NCI-H526 (cell line): ENCODE measurements around the gene PTPN1.

Experiments used
- DNase-seq, 2 experiments: peaks; one replicate each; lab custom pipeline; 2025; lab: John Stamatoyannopoulos, UW

The PTPN1 gene

DNA sequence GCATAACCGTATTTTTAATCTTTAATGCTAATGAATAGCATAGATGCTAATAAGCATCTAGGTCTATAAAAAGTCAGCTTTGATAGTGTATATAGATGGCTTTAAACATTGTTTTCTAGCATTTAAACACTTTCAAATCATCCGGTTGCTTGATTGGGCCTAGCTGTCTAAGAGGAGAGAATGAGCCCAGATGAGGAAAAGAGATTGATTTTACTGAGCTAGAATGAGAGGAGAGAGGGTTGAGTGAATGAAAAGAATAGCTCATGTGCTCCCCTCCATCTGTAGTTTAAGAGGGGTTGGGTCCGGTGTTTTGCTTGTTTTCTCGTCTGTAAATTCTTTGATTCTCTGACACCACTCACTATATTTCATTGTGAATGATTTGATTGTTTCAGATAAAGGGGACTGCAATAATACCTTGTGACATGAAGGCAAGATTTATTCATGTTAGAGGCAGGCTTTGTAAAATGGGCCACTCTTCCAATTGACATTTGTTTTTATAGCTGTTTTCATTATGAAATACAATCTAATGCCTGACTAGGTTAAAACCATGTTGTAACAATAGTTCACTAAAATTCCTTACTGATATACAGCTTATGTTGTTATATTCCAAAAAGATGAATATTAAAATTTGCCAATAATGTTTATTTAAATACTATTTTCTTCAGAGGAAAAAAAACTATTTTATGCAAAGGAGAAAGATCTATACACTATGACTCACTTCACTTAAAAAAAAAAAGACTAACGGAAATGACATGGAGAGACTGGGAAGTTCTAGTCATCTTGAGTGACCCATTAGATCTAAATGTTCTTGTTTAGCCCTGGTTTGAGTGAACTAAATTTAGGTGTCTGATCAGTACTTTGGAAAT, 3.2 kb downstream of the PTPN1 start:
- no peak for DNase-seq

GRCh38 chr20:50514035-50514337, 3.8 kb downstream of the PTPN1 start:
- no peak for DNase-seq

DNA sequence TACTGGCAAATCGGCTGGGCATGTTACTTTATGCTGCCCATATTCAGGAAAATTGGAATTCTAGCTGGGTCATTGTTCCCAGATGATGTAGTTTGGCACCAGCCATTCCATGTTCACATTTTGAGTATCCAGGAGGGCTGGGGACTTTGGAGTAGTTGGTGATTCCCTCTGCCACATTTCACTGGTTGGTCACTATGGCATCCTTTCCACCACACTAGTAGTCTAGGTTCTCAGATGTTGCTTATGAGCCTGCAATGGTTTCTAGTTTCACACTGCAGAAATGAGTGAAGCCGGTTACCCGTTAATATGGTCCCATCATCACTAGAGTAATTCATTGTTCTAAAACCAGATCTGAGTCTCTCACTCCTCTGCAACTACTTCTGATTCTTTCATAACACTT, 4.6 kb downstream of the PTPN1 start:
- no peak for DNase-seq

GRCh38 chr20:50515471-50516106, 5.4 kb downstream of the PTPN1 start:
- no peak for DNase-seq

GRCh38 chr20:50516180-50516934, 6.2 kb downstream of the PTPN1 start:
- DNase-seq = no peak

DNA sequence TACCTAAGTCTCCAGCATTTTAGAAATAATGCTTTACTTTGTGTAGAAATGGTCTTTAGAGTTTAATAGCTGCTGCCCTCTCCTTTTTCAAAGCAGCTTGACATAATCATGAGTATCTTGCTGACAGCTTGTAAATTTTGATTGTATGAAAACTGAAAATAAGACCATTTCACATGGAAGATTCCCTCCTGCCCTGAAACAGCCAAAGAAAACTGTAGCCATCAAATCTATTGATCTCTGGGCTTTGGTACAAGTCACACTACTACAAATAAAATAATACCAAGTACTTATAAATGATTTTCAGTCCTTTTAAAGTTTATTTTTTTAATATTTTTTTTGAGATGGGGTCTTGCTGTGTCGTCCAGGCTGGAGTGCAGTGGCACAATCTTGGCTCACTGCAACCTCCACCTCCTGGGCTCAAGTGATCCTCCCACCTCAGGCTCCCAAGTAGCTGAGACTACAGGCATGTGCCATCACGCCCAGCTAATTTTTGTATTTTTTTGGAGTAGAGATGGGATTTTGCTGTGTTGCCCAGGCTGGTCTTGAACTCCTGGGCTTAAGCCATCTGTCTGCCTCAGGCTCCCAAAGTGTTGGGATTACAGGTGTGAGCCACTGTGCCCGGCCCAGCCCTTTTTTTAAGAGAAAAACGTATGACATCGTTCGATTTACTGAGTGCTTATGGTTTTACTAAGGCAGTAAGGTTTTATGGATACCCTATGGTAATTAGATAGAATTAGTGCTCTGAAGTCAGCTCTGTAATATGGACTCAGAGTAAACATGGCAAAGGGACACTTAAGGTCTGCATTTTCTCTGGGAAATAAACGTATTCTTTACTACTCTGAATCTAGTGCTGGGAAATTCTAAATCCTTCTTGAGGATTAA, 7.0 kb downstream of the PTPN1 start:
- DNase-seq = no peak

GRCh38 chr20:50517817-50518154, 7.6 kb downstream of the PTPN1 start:
- DNase-seq = no peak

GRCh38 chr20:50518270-50518721, 8.1 kb downstream of the PTPN1 start:
- DNase-seq = no peak

- DNase-seq = no peak
These were observed 9.0 kb downstream of the PTPN1 start for GRCh38 chr20:50519036-50519762.

- DNase-seq = no peak
These were observed 10.2 kb downstream of the PTPN1 start for GRCh38 chr20:50520222-50520880.

DNA sequence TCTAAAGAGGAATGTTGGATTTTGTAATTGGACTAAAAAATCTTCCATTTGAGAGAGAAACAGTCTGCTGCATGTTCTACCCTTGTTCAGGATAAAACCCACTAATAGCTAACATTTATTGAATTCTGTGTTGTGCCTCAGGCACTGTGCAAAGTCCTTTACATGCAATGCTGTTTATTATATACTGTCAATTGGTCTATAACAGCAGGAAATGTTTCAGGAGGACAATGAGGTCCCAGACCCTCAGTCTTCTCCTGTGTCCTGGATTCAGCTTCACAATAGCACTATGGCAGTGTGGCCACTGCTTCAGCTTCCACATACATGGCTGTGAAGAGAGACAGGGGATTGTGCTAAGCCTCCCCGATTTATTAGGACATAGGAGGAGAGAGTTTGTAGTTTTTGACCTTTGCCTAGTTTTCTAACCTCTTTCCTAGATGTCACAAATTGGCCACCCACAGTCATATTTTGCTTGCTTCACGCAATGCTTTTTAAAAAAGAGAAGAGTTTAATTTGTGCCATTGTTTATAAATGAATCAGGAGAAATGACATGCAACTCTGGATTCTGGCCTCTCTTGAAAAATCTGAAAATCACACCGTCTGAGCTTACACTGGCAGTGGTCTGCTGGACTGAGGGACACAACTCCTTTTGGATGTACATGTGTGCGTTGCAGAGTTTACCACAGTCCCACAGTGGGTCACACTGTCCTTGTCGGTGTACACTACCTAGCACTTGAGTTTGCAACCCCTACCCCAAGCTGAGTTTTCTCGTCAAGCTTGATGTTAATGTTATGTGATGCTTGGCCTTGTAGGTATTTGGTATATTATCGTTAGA, 11.3 kb downstream of the PTPN1 start:
- DNase-seq = no peak

GRCh38 chr20:50522053-50522674, 12.0 kb downstream of the PTPN1 start:
- no peak for DNase-seq

DNA sequence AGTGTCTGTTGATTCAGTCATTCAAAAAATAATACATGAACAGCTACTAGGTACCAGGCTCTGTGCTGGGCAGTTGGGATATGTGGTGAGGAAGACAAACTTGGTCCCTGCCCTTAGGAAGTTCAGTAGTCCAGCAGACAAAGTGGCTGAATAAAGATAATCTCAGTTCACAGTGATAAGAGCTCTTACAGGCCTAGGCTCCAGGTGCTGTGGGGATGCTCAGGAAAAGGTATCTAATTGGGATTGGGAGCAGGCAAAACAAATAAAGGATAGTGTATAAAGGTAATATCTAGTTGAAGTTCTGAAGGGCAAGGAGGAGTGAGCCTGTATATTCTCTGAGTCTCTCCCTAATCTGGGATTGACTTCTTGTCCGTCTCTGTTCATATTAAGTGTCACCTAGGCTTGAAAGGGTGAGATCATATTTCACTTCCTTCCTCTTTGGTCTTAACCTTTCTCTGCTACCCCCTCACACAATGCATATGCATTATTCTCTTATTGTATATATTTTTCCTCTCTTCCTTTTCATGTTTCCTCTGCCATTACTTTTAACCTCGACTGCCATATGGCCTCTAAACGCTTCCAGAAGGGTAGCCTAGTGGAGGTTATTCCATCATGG, 13.5 kb downstream of the PTPN1 start:
- DNase-seq = no peak

GRCh38 chr20:50525681-50526080, 15.5 kb downstream of the PTPN1 start:
- DNase-seq = no peak

DNA sequence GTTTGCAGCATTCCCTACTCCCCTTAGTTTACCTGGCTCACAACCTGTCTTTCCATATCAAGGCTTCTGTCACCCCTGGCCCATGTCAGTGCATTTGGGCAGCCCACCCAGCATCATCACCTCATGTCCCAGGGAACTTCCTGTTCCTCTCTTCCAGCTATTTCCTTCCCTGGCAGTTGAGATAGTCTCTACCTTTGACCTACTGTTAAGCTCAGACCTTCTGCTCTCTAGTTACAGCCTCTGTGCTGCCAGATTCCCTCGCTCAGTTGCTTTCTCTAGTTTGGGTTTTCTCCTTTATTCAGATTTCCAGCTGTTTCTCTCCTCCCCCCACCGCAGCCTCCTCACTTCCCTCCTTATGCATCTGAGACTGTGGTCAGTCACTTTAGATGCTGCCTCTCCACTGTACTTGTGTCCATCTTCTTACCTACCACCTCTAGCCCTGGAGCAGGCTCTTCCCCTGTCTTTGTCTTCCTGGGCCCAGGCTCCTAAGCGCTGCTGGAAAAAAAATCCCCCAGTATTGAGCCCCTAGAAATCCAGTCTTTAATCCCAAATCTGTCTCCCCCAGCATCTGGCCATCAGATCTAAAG, 16.3 kb downstream of the PTPN1 start:
- no peak for DNase-seq

DNA sequence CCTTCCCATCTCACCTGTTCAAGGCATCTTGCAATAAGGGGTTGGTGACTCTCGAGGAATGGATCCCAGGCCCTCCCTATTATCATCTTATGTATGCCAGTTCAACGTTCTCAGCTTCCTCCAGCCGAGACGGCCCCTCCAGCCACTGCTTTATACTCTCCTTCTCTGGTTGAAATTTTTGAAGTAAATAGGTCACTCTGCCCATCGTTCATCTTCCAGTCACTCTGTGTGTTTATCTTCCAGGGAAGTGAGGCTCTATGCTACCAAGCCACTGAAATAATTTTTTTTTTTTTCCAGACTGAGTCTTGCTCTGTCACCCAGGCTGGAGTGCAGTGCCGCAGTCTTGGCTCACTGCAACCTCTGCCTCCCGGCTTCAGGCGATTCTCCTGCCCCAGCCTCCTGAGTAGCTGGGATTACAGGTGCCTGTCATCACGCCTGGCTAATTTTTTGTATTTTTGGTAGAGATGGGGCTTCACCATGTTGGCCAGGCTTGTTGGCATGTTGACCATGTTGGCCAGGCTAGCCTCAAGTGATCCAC, 17.0 kb downstream of the PTPN1 start:
- DNase-seq = no peak

- peak in 1 of 2 experiments; percentile 41 for DNase-seq
These were observed 17.9 kb downstream of the PTPN1 start for GRCh38 chr20:50528129-50528528.

GRCh38 chr20:50528804-50529351, 18.7 kb downstream of the PTPN1 start:
- no peak for DNase-seq
